ENCODE results near the gene NT5DC2.

NT5DC2 gene

DNA sequence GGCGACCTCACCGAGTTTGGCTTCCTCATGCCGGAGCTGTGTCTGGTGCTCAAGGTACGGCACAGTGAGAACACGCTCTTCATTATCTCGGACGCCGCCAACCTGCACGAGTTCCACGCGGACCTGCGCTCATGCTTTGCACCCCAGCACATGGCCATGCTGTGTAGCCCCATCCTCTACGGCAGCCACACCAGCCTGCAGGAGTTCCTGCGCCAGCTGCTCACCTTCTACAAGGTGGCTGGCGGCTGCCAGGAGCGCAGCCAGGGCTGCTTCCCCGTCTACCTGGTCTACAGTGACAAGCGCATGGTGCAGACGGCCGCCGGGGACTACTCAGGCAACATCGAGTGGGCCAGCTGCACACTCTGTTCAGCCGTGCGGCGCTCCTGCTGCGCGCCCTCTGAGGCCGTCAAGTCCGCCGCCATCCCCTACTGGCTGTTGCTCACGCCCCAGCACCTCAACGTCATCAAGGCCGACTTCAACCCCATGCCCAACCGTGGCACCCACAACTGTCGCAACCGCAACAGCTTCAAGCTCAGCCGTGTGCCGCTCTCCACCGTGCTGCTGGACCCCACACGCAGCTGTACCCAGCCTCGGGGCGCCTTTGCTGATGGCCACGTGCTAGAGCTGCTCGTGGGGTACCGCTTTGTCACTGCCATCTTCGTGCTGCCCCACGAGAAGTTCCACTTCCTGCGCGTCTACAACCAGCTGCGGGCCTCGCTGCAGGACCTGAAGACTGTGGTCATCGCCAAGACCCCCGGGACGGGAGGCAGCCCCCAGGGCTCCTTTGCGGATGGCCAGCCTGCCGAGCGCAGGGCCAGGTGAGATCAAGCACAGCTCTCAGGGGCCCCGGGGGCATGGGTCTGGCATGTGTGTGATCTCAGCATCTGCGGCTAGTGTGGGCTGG lies 45.6 kb downstream of the NT5DC2 start:
- no peak for DNase-seq

DNA sequence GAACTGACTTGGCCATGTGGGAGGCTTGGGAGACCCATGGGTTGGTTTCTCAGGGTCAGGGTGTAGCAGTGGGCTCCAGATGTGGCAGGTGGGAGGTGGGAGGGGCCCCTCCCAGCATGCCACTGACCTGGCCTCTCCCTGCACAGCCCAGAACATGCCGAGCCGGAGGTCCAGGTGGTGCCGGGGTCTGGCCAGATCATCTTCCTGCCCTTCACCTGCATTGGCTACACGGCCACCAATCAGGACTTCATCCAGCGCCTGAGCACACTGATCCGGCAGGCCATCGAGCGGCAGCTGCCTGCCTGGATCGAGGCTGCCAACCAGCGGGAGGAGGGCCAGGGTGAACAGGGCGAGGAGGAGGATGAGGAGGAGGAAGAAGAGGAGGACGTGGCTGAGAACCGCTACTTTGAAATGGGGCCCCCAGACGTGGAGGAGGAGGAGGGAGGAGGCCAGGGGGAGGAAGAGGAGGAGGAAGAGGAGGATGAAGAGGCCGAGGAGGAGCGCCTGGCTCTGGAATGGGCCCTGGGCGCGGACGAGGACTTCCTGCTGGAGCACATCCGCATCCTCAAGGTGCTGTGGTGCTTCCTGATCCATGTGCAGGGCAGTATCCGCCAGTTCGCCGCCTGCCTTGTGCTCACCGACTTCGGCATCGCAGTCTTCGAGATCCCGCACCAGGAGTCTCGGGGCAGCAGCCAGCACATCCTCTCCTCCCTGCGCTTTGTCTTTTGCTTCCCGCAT lies 46.4 kb downstream of the NT5DC2 start:
- DNase-seq: no peak

DNA sequence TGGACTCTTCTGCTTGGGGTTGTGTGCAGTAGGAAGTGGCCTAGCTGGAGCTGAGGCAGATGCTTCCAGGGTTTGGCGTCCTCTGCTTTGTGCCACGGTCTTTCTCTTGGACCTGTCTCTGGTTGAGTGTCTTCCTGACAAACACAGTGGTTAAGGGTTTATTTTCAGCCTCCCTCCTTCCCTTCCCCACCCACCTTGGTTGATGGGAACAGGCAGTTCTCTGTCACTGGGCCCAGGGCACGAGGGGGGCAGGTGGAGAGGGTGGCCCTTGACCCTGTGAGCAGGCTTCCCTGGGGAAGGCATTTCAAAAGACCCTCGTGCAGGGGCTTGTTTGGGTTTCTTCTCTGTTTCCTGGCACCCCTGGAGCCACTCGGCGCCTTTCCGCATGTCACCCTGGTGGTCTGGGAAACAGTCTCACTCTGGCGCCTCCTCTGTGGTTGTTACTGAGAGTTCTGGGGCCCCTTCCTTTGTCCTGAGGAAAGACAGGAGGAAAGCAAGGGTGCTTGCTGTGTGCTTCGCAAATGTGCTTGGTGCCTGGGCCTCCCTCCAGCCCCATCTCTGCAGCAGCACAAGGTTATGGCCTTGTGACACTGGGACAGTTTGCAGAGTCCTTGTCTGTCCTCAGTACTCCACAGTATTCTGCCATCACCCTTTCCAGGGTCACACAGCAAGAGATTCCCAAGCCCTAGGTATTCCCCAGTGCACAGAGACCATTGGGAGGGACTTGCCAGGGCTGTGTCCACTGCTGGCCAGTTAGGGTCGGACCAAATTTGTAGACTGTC lies 48.8 kb downstream of the NT5DC2 start:
- no peak for DNase-seq

DNA sequence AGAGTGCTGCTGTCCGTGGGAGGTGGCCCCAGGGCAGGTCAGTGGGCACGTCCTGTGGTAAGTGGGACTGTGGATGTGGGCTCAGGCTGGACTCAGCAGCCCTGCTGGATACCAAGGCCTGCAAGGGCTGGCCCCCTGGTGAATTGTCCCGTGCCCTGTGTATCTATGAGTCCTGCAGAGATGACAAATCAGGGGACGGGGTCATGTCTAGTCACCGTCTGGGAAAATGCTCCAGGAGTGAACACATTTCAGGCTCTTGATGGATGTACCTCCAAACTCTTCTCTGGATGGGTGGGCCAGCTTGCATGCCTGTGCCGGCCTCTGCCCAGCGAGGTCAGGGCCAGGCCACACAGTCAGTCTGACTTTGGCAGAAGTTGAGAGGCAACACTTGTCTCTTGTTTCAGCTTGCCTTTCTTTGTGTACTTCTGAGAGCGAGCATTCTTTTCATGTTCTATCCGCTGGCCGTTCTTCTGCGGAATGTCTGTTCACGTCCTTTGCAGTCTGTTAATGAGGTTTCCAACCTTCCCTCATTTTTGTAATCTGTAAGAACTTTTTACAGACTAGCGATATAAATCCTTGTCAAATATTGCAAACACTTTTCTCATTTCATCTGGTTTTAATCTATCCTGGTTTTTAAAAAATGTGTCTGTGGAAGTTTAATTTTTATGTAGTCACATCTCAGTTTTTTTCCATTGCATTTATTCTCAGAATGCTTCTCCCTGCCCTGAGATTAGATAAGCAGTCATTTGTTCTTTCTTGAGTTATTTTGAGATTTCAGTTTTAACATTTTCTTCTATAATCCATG lies 49.9 kb downstream of the NT5DC2 start:
- DNase-seq: no peak

DNA sequence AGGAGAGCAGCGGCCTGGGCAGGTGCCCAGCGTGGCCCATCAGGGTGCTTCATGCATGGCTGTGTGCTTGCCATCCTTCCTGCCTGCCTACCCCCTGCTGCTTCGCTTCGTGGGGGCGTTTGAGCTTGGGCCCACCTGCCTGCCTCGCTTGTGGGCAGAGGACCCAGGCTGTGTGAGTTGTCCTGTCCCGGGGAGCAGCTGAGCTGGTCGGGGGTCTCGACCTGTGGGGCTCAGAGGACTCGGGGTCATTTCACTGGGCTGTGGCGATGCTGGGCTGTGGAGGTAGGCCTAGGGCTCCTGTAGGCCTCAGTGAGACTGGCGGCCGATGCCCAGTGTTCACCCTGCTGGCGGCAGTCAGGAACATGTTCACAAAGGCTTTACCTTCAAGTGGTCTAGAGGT lies 50.6 kb downstream of the NT5DC2 start:
- no peak for DNase-seq

DNA sequence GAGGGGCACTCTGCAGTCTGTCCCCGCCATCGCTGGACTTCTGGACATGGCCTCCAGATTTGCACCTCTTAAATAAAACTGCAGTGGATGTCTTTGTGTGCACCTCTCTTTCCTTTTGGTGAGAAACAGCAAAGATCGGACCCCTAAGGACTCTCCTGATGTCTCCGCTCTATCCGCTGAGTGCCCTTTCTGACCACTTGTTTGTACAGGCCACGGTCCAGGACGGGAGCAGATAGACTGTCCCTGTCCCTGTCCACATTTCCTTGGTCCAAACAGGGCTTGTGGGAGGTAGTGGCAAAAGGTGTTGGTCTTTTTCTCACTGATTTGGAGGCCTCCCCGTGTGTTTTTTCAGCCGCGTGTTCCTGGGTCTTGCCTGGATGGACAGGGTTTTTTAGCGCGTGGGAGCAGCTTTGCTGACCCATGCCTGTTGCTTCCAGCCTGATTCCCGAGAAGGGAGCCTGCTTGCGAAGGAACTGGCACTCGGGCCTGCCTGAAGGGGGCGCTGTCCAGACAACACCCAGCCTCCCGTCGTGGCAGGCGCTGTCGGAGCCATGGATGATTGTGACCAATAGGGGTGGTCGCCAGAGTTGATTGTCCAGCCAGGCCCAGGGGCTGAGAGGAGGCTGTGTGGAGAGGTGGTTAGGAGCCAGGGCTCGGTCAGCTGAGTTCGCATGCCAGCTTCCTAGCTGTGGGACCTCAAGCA lies 51.7 kb downstream of the NT5DC2 start:
- DNase-seq: no peak

DNA sequence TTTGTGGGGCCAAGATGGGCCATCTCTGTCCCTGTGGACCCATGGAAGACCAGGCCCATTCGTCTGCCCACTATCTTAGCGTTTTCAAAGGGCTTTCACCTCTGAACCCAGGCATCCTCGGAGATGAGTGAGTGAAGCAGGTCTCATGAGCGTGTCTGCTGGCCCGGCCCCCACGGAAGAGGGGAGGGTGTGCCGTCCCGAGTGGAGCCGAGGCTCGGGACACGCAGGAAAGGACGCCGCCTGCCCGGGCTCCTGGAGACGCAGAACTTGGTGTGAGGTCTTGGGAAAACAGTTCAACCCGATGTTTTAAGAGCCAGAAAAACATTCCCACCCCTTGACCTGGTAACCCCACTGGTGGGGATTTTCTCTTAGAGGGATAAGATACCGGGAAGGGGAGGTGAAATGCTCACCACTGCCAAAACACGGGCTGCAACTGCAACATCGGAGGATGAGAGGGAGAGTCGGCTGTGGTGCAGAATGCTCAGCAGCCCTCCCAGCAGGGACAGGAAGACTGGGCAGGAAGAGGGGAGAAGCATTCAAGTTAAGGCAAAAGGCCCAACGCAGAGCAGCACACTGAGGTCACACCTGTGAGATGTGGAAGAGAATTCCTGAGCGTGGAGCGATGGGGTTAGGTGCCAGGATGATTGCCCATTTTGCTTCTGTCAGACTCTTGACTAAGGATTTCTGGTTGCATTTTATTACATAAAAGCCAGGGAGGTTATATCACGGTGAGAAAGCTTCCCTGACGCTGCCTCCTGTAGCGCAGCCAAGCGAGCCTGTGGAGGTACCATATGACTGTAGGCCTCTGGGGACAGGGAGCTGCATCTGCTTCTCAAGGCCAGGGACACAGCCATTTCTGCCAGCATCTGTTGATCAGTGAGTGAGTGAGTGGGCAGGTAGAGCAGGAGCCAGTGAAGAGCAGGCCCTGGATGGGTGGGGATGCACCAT lies 52.6 kb downstream of the NT5DC2 start:
- DNase-seq: no peak

DNA sequence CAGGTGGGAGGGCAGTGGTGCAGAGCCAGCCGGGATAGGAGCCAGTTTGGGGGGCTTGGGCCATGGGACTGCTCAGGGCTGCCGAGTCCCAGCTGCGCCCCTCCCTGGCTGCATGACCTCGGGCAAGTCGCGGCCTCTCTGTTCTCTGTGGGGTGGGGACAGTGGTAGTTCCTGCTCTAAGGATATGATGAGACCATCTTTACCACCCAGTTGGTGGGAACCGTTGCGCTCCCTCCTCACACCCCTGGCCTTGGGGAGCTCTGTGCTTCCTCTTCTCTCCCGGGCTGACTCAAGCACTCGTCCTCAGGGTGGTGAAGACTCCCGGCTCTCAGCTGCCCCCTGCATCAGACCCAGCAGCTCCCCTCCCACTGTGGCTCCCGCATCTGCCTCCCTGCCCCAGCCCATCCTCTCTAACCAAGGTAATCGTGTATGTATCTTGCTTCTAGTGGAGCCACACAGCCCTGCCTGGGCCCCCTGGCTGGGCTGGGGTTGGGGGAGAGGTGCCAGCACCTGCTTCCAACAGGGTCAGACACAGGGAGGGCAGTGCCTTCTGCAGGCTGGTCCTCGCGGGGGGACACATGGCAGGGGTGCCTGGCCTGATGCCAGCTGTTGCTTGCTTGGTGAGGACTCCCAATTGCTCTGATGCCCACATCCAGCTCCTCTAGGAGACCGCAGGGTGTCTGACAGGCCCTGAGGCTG lies 53.6 kb downstream of the NT5DC2 start:
- no peak for DNase-seq

DNA sequence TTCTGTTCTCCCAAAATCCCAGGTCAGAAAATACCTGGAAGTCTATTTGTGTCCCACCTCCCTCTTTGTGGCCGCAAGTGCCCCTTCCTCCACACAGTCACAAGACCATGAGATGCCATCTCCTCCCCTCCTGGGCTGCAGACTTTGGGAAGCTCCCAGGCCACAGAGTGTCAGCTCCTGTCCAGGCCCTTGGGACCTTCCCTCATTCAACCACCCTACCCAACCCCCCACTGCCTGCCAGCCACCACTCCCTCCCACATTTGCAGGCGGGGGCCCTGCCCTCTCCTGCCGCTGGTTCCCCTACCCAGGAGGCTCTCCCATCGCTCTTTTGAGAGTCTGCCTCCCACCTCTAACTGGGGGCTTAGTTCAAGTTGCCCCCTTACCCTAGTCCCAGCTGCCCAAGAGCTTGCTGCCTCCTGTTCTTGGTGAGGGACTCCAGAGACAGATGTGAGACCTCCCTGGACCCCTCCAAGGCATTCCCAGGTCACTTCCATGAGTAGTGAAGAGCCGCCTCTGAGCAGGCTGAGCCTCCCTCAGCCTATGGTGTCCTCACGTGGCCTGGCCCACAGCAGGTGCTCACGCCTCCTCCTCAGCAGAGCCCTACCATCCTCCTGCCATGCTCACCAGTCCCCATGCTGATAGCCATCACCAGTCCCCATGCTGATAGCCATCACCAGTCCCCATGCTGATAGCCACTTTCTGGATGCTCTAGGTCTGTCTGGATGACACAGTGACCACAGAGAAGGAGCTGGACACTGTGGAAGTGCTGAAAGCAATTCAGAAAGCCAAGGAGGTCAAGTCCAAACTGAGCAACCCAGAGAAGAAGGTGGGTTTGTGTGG lies 54.4 kb downstream of the NT5DC2 start:
- DNase-seq: no peak

DNA sequence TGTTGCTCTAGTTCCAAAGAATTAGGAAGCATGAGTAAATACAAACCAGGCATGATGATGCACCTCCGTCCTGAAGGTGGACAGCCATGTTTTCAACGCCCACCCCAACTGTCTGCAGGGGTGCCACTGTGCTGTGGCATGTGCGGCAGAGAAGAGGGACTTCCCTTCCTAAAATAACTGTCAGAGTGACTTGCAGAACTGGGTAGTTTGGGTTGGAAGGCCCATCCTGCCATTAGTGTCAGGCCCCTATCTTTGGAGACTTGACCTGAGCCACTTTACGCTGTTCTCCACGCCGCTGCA lies 55.9 kb downstream of the NT5DC2 start:
- DNase-seq: no peak

DNA sequence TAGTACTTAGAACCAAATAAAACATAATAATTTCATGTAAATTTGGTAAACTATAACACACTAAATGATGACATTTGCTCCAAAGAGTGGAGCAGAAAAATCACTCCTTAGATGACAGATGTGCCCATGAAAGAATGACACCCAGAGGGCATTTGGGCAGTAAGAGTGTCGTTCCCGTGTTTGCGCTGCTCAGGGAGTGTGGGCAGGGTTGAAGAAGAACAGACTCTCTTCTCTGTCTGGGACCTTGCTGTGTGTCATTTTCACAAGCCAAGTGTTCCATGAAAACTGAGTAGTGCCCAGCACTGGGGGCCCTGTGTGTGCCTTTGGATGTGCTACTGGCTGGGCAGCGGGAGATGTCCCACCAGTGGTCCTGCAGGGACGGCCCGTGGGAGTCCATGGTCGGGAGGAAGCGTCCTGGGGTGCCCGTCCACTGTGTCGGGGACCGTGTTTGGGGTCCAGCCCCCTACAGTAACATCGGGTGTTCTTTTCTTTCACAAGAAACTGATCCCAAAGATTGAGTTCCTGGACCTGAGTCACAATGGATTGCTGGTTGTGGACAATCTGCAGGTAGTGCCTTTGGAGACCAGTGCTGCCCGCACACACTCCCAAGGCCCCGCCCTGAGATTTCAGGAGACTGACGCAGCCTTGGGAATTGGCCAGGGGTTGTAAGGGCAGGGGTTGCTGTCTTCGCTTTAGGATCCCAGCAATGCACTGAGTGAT lies 56.4 kb downstream of the NT5DC2 start:
- DNase-seq: no peak
